Measurements from ENCODE around the gene DLG5.

DNA sequence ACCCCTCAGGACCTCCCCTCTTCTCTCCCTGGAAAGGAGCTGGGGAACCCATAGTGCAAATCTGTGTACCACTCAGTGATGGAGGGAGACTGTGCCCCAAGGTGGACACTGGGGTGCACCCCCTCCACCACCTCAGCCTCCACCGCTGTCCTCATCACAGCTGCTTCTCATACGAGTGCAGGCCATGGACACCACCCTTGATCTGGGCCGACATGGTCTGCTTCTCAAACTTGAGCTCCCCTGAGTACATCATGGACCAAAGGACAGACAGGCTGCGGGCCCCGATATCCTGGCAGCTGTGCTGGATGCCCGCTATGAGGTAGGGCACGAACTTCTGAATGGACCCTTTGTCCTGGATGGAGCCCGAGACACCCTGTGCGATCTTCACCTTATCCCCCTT lies 146.4 kb downstream of the DLG5 start:
- TF ChIP-seq RFX5 (IDR thresholded peaks at IDR 0.05; ENCODE audit: low read depth, low read length) (no peak), ZNF24 (IDR thresholded peaks at IDR 0.05) (no peak), RB1 (IDR thresholded peaks at IDR 0.05; ENCODE audit: borderline replicate concordance) (no peak), TCF3 (IDR thresholded peaks at IDR 0.05; ENCODE audit: borderline replicate concordance, insufficient read depth, low read depth, low read length) (no peak), YBX1 (IDR thresholded peaks at IDR 0.05) (no peak)
- TF ChIP-seq, protein P1, sequence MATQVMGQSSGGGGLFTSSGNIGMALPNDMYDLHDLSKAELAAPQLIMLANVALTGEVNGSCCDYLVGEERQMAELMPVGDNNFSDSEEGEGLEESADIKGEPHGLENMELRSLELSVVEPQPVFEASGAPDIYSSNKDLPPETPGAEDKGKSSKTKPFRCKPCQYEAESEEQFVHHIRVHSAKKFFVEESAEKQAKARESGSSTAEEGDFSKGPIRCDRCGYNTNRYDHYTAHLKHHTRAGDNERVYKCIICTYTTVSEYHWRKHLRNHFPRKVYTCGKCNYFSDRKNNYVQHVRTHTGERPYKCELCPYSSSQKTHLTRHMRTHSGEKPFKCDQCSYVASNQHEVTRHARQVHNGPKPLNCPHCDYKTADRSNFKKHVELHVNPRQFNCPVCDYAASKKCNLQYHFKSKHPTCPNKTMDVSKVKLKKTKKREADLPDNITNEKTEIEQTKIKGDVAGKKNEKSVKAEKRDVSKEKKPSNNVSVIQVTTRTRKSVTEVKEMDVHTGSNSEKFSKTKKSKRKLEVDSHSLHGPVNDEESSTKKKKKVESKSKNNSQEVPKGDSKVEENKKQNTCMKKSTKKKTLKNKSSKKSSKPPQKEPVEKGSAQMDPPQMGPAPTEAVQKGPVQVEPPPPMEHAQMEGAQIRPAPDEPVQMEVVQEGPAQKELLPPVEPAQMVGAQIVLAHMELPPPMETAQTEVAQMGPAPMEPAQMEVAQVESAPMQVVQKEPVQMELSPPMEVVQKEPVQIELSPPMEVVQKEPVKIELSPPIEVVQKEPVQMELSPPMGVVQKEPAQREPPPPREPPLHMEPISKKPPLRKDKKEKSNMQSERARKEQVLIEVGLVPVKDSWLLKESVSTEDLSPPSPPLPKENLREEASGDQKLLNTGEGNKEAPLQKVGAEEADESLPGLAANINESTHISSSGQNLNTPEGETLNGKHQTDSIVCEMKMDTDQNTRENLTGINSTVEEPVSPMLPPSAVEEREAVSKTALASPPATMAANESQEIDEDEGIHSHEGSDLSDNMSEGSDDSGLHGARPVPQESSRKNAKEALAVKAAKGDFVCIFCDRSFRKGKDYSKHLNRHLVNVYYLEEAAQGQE (IDR thresholded peaks at IDR 0.05; ENCODE audit: low read depth, low read length) = no peak
